A673 (cell line): ENCODE measurements around the gene MIOS.

Source experiments
- CTCF ChIP-seq: fragments of 300-800, 200-600 bp; sonication (generic); conservative IDR thresholded peaks from 2 replicates; pipeline ENCODE4 v1.5.1; 2017; ENCODE audit warnings: low read depth, mild to moderate bottlenecking, antibody characterized with exemption, low read length, moderate library complexity, mixed read lengths
- EZH2 ChIP-seq: fragments of 200-600 bp; sonication (generic); IDR thresholded peaks from 2 replicates; pipeline ENCODE4 v1.6.1; 2017; ENCODE audit warnings: borderline replicate concordance, low read depth, mild to moderate bottlenecking, mixed read lengths, antibody characterized with exemption, low read length; ENCODE audit not compliant: poor library complexity, severe bottlenecking

DNA sequence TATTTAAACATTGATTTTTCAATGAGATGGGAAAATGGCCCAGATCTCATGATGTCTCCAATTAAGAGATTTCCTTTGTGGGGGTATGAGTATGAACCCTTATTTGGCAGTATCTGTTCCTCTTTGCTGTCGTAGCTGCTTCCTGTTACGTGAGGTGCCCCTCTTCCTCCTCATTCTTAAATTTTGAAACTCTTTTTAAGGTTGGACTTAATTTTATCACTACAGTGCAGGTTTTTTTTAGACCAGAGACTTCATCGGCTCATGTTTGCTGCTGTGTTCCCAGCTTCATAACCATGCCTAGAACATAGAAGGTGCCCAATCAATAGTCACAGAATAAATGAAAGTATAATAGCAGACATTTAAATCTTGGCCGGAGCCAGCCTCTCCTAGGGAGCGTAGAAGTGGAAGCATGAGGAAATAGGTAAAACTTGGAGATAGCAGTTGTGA lies 2.4 kb downstream of the MIOS start:
- no peak for TF ChIP-seq CTCF
- TF ChIP-seq EZH2 = no peak
